Keratinocyte (primary cell): ENCODE results near the gene CA11. TPM values are rescaled to one million over a fixed set of nuclear protein-coding genes. Genes with fewer than 3 reads are reported as not detected.

Source experiments
- DNase-seq: peaks from one replicate; pipeline ENCODE4 v3.0.0-alpha.2; 2011; ENCODE audit warnings: low read depth, missing footprints, low spot score
- FAIRE-seq: peaks from 2 replicates; lab custom pipeline; 2011; peaks lifted over from hg19 to GRCh38; lab: Jason Lieb, UNC
- H2AFZ ChIP-seq: 2 replicates; pipeline ENCODE4 v1.6.0; 2012; ENCODE audit warnings: low read length, control low read depth, inconsistent platforms; ENCODE audit not compliant: control insufficient read depth
- H3K27ac ChIP-seq: 2 replicates; pipeline ENCODE4 v1.5.1; 2011; ENCODE audit warnings: low read length; ENCODE audit not compliant: control insufficient read depth, insufficient read depth
- H3K27me3 ChIP-seq: 3 replicates; pipeline ENCODE4 v1.6.0; 2011; ENCODE audit warnings: low read length; ENCODE audit not compliant: control insufficient read depth, insufficient read depth; ENCODE audit errors: extremely low read depth
- H3K36me3 ChIP-seq, 2 experiments: 2 replicates in 1 of 2; 3 replicates in 1 of 2; pipeline ENCODE4 v1.5.1; 2011; ENCODE audit warnings: low read length in 2 of 2, mild to moderate bottlenecking in 1 of 2; ENCODE audit not compliant: control insufficient read depth in 2 of 2, insufficient read depth in 2 of 2; ENCODE audit errors: extremely low read depth in 1 of 2
- H3K4me1 ChIP-seq: 3 replicates; pipeline ENCODE4 v1.5.1; 2011; ENCODE audit warnings: low read length; ENCODE audit not compliant: control insufficient read depth, insufficient read depth; ENCODE audit errors: extremely low read depth
- H3K4me2 ChIP-seq: 3 replicates; pipeline ENCODE4 v1.6.0; 2011; ENCODE audit warnings: low read depth, low read length; ENCODE audit not compliant: control insufficient read depth, insufficient read depth; ENCODE audit errors: extremely low read depth
- H3K4me3 ChIP-seq, 3 experiments: fragments of 200-600 bp in 1 of 3; sonication (generic) in 1 of 3; 2 replicates in 2 of 3; 3 replicates in 1 of 3; pipeline ENCODE4 v1.5.1; 2011 to 2016; ENCODE audit warnings: low read length in 3 of 3, mild to moderate bottlenecking in 3 of 3, control low read depth in 2 of 3, inconsistent platforms in 1 of 3, low read depth in 1 of 3, mixed read lengths in 1 of 3, mixed run types in 1 of 3, moderate library complexity in 1 of 3; ENCODE audit not compliant: control insufficient read depth in 2 of 3, insufficient read depth in 2 of 3; ENCODE audit errors: extremely low read depth in 1 of 3
- H3K79me2 ChIP-seq: 2 replicates; pipeline ENCODE4 v1.6.0; 2012; ENCODE audit warnings: low read length; ENCODE audit not compliant: control insufficient read depth, insufficient read depth
- H3K9ac ChIP-seq: 3 replicates; pipeline ENCODE4 v1.6.0; 2011; ENCODE audit warnings: low read length; ENCODE audit not compliant: control insufficient read depth, insufficient read depth; ENCODE audit errors: extremely low read depth
- H3K9me1 ChIP-seq: 3 replicates; pipeline ENCODE4 v1.6.0; 2011; ENCODE audit warnings: low read length; ENCODE audit not compliant: control insufficient read depth, insufficient read depth; ENCODE audit errors: extremely low read depth
- H3K9me3 ChIP-seq: 2 replicates; pipeline ENCODE4 v1.5.1; 2012; ENCODE audit warnings: low read depth, low read length; ENCODE audit not compliant: control insufficient read depth
- H4K20me1 ChIP-seq: 3 replicates; pipeline ENCODE4 v1.6.0; 2011; ENCODE audit warnings: low read length; ENCODE audit not compliant: control insufficient read depth, insufficient read depth; ENCODE audit errors: extremely low read depth
- EZH2 ChIP-seq: IDR thresholded peaks from one replicate; pipeline ENCODE4 v1.6.1; 2012; ENCODE audit warnings: inconsistent platforms, mild to moderate bottlenecking, low read length, moderate library complexity
- dilution Hi-C: fragments of 300-500 bp; cut with MboI; formaldehyde crosslinking; loops from one replicate; pipeline ENCODE4 v1.7.0; 2020; ENCODE audit warnings: low sequenced_read_pairs; ENCODE audit not compliant: extremely low pct_ligation_motif_present
- polyA plus RNA-seq, 5 experiments: library from polyadenylated mRNA; depleted of rRNA in 3 of 5; stranded (reverse) in 3 of 5; stranded (forward) in 1 of 5; unstranded in 1 of 5; fragments of >200 nt; gene quantifications; 1 replicate in 1 of 5; 2 replicates in 3 of 5; 3 replicates in 1 of 5; pipeline versions ENCODE4 v1.2.1 to v1.2.3, GENCODE V29; 2011 to 2012; ENCODE audit warnings: missing spikeins in 2 of 5, low read depth in 1 of 5, low replicate concordance in 1 of 5
- TF ChIP-seq, protein P1 (sequence below), 3 experiments: IDR thresholded peaks in 1 of 3; conservative IDR thresholded peaks in 1 of 3; optimal IDR thresholded peaks in 1 of 3; 2 replicates in 2 of 3; 3 replicates in 1 of 3; pipeline versions ENCODE3 to v1.5.1; 2011; ENCODE audit warnings: low read length in 3 of 3, mild to moderate bottlenecking in 3 of 3, moderate library complexity in 2 of 3, control low read depth in 1 of 3, inconsistent platforms in 1 of 3; ENCODE audit not compliant: insufficient read depth in 2 of 3; ENCODE audit errors: extremely low read depth in 1 of 3

Gene CA11
- polyA plus RNA-seq, 1 donor (not counting 4 experiments of a cell fraction or from before 2014, with no cell fraction given): 1.6 TPM

DNA sequence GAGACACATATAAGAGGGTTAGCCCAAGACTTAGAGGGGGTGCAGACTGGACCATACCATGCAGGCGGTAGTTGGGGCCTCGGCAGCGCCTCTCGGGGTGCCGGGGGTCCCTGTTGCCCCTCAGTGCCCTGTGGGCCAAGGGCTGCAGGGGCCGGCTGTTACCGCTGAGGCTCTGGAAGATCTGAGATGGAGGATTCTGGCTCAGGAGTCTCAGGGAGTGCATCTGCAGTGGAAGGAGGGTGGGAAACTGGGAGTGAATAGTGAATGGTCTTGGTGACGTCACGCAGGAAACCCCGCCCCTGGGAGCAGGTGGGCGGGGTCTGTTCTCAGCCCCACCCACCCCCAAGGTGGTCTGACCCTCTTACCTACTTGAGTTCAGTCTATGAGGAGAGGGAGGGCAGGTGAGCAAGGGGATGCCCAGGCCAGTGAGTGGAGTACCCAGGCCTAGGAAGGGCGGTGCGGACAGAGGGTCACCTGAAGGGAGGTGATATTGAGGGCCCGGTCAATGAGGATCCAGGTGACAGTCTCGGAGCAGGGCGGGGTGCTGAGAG, 7.1 kb downstream of the CA11 start:
- Histone ChIP-seq H3K4me1 (peaks cover 41% of the 10 kb centered on the region), H3K9me3 (no peaks in the 10 kb centered on the region), H3K4me3 (no peak overlapping the region), H3K9ac (no peak overlapping the region), H3K9me1 (no peaks in the 10 kb centered on the region), H3K4me2 (peak overlapping the region; percentile 89), H3K36me3 (no peaks in the 10 kb centered on the region), H3K27ac (no peak overlapping the region), H3K79me2 (no peaks in the 10 kb centered on the region), H2AFZ (no peak overlapping the region), H4K20me1 (no peaks in the 10 kb centered on the region), H3K27me3 (no peaks in the 10 kb centered on the region)
- dilution Hi-C loops: no loop called here
- FAIRE-seq (no peak), DNase-seq (no peak)
- TF ChIP-seq, protein P1, sequence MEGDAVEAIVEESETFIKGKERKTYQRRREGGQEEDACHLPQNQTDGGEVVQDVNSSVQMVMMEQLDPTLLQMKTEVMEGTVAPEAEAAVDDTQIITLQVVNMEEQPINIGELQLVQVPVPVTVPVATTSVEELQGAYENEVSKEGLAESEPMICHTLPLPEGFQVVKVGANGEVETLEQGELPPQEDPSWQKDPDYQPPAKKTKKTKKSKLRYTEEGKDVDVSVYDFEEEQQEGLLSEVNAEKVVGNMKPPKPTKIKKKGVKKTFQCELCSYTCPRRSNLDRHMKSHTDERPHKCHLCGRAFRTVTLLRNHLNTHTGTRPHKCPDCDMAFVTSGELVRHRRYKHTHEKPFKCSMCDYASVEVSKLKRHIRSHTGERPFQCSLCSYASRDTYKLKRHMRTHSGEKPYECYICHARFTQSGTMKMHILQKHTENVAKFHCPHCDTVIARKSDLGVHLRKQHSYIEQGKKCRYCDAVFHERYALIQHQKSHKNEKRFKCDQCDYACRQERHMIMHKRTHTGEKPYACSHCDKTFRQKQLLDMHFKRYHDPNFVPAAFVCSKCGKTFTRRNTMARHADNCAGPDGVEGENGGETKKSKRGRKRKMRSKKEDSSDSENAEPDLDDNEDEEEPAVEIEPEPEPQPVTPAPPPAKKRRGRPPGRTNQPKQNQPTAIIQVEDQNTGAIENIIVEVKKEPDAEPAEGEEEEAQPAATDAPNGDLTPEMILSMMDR (optimal IDR thresholded peaks at IDR 0.05 in 1 of 3, IDR thresholded peaks at IDR 0.05 in 1 of 3, conservative IDR thresholded peaks at IDR 0.05 in 1 of 3; ENCODE audit: extremely low read depth in 1 of 3, insufficient read depth in 2 of 3, low read length in 3 of 3): no peak
- TF ChIP-seq EZH2: no peak

DNA sequence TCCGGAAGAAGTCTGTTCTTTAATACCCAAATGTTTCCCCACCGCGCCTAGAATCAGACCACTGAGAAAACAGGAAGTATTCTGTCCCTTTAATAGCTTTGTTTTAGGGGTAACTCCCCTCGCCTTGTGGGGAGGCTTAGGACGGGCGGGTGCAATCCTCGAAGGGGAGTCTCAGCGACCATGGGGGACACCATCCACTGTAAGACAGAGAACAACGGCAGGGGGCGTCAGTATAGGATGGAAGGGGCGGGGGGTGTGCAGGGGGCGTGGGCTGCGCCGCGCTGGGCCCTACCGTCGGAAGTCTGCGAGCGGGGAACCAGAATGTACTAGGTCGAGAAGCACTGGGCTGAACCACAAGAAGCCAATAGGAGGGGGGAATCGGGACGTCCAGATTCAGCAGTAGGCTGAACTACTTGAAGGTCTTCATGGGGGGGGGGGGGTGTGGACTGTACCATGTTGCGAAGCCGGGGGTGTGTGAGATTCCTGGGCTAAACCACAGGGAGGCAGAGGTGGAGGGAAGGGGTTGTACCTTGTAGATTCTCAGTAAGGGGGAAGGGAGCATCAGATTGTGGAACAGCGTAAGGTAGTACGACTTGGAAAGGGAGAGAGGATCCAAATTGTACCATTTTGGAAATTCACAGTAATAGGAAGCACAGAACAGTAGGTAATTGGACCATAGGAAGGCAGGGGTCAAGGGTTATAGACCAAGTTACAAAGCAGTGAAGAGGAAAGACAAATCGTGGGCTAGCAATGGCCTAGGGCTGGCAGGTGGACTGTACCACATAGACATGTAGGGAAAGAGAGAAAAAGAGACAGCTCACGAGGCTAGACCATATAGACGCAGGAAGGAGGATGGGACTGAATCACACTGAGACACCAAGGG, 7.8 kb downstream of the CA11 start:
- H3K9me3 ChIP-seq: no peaks in the 10 kb centered on the region
- peak overlapping the region; percentile 83 for H3K9ac ChIP-seq
- H3K4me3 ChIP-seq: peak overlapping the region; percentile 53 to 75 (median 72)
- peak overlapping the region; percentile 73 for H2AFZ ChIP-seq
- DNase-seq (no peak), FAIRE-seq (no peak)
- H3K36me3 ChIP-seq: no peaks in the 10 kb centered on the region
- peak overlapping the region; percentile 89 for H3K4me2 ChIP-seq
- TF ChIP-seq, protein P1 (optimal IDR thresholded peaks at IDR 0.05 in 1 of 3, IDR thresholded peaks at IDR 0.05 in 1 of 3, conservative IDR thresholded peaks at IDR 0.05 in 1 of 3; ENCODE audit: extremely low read depth in 1 of 3, insufficient read depth in 2 of 3, low read length in 3 of 3): no peak
- no peak for TF ChIP-seq EZH2
- H4K20me1 ChIP-seq: no peaks in the 10 kb centered on the region
- peaks cover 48% of the 10 kb centered on the region for H3K4me1 ChIP-seq
- no peaks in the 10 kb centered on the region for H3K79me2 ChIP-seq
- dilution Hi-C loops: no loop called here
- H3K9me1 ChIP-seq: no peaks in the 10 kb centered on the region
- H3K27ac ChIP-seq: peak overlapping the region; percentile 85
- no peaks in the 10 kb centered on the region for H3K27me3 ChIP-seq
